Naive thymus-derived CD4-positive, alpha-beta T cell (primary cell): ENCODE results near the gene NSL1. TPM values are rescaled to one million over a fixed set of nuclear protein-coding genes. Genes with fewer than 3 reads are reported as not detected.

Source experiments
- ATAC-seq: fragments of 150-1000 bp; cut with Tn5 transposase; 2 replicates; pipeline ENCODE4 v1.10.0; 2021; ENCODE audit warnings: mild to moderate bottlenecking, moderate library complexity
- CTCF ChIA-PET: fragments of 350-600 bp; sonication (Branson Sonifier 250); formaldehyde crosslinking; loops from one replicate; lab custom pipeline; 2021; ENCODE audit warnings: antibody characterized with exemption; lab: Charles Lee
- POLR2A ChIA-PET: fragments of 350-600 bp; sonication (Branson Sonifier 250); formaldehyde crosslinking; loops from one replicate; lab custom pipeline; 2021; ENCODE audit warnings: antibody characterized with exemption, inconsistent platforms; lab: Charles Lee
- DNase-seq, 9 donors: peaks; one replicate each; pipeline versions ENCODE4 v3.0.0 to v3.0.0-alpha.2; 2020 to 2022; ENCODE audit warnings: mixed read lengths in 1 of 9
- H3K27ac ChIP-seq: one replicate; pipeline ENCODE4 v1.7.0; 2013; ENCODE audit warnings: mild to moderate bottlenecking, low read depth, low read length, moderate library complexity
- H3K27me3 ChIP-seq, 2 donors: one replicate each; pipeline ENCODE4 v1.7.0; 2013; ENCODE audit warnings: low read length in 2 of 2, mild to moderate bottlenecking in 2 of 2, moderate library complexity in 2 of 2; ENCODE audit not compliant: control insufficient read depth in 2 of 2, insufficient read depth in 2 of 2
- H3K36me3 ChIP-seq, 3 experiments: 1 replicate in 2 of 3; 2 replicates in 1 of 3; pipeline ENCODE4 v1.7.0; 2013; ENCODE audit warnings: low read length in 3 of 3, mild to moderate bottlenecking in 3 of 3, moderate library complexity in 1 of 3; ENCODE audit not compliant: insufficient read depth in 3 of 3, control insufficient read depth in 2 of 3
- H3K4me1 ChIP-seq, 2 donors: one replicate each; pipeline ENCODE4 v1.7.0; 2013; ENCODE audit warnings: low read length in 2 of 2, mild to moderate bottlenecking in 2 of 2, moderate library complexity in 1 of 2; ENCODE audit not compliant: control insufficient read depth in 2 of 2, insufficient read depth in 2 of 2
- H3K4me3 ChIP-seq: 2 replicates; pipeline ENCODE4 v1.7.0; 2013; ENCODE audit warnings: mild to moderate bottlenecking, low read length
- H3K9me3 ChIP-seq, 3 experiments: 1 replicate in 2 of 3; 2 replicates in 1 of 3; pipeline ENCODE4 v1.7.0; 2013; ENCODE audit warnings: low read length in 3 of 3; ENCODE audit not compliant: control insufficient read depth in 2 of 3
- H3K27ac Mint-ChIP-seq, 9 donors: one replicate each; pipeline ENCODE4 v1.8.0; 2020 to 2022; ENCODE audit warnings: mixed read lengths in 9 of 9, mild to moderate bottlenecking in 8 of 9, moderate library complexity in 5 of 9, inconsistent platforms in 2 of 9
- H3K27me3 Mint-ChIP-seq, 5 donors: one replicate each; pipeline ENCODE4 v1.8.0; 2021 to 2022; ENCODE audit warnings: mixed read lengths in 5 of 5, mild to moderate bottlenecking in 1 of 5
- H3K36me3 Mint-ChIP-seq, 5 donors: one replicate each; pipeline ENCODE4 v1.8.0; 2020 to 2022; ENCODE audit warnings: mixed read lengths in 5 of 5, mild to moderate bottlenecking in 3 of 5, inconsistent platforms in 1 of 5
- H3K4me1 Mint-ChIP-seq, 7 donors: one replicate each; pipeline ENCODE4 v1.8.0; 2020 to 2022; ENCODE audit warnings: mixed read lengths in 7 of 7, mild to moderate bottlenecking in 3 of 7, inconsistent platforms in 1 of 7
- H3K4me3 Mint-ChIP-seq, 10 donors: one replicate each; pipeline ENCODE4 v1.8.0; 2020 to 2022; ENCODE audit warnings: mild to moderate bottlenecking in 10 of 10, mixed read lengths in 10 of 10, moderate library complexity in 6 of 10, inconsistent platforms in 2 of 10
- H3K9me3 Mint-ChIP-seq, 11 donors: one replicate each; pipeline ENCODE4 v1.8.0; 2020 to 2022; ENCODE audit warnings: mixed read lengths in 11 of 11, mild to moderate bottlenecking in 4 of 11, inconsistent platforms in 1 of 11, moderate library complexity in 1 of 11
- intact Hi-C, 2 donors: fragments of 100-400 bp; cut with micrococcal nuclease; formaldehyde crosslinking; loops; one replicate each; pipeline ENCODE4 v1.15.1; 2023
- polyA plus RNA-seq, 2 donors: library from polyadenylated mRNA; unstranded; fragments of 300-500 nt; fragmentation: Illumina TruSeq; gene quantifications; one replicate each; pipeline ENCODE4 v1.2.3, GENCODE V29; 2021
- total RNA-seq, 6 experiments: library from RNA in 5 of 6; stranded (reverse) in 5 of 6; gene quantifications; 1 replicate in 5 of 6; 2 replicates in 1 of 6; pipeline ENCODE4 v1.2.3 and lab custom pipeline; 2021 to 2026

NSL1 gene
- total and polyA plus RNA-seq, 7 experiments from 2014 or later: 22.3 to 79.3 (median 37.7) TPM

DNA sequence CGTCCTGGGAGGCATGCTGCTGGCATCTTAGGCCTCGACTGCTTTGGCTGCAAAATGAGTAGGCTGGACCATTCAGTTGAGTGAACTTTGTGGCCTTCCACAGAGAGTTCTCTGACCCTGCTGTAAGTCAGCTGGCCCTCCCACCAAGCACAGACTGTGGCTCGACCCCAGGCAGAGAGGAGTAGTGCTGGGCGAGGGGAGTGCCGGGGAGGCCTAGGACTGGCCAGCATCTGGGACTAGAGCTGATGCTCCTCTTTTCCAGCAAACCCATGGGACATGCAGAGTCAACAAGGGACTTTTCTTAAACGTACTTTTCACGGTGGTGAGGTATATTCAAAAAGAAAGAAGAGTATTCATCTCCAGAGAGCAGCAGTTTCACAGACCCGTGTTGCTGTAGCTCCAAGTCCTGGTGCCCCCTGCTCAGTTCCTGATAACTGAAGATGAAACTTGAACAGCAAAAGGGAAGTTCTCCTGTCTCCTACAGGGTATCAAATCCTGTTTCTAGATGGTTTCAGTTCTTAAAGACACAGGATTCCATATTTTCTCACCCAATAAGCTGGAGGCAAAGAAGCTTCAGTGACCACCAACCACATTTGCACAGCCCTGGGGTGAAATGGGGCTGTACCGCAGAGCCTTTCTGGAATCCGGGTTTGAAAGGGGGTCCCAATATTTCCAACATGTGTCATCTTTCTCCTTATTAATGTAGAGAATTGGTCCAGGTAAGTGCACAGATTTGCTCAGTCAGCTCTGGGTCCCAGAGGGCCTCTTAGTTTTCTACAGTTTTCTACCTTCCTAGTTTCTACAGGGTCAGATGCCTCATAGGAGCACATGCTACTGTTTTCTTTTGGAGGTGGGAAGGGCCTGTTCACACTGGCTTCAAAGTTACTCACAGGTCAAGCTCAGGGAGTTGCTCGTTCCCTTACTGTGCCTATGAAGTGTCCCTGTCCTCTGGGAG is 112.8 kb downstream of the NSL1 start:
- H3K27me3 Mint-ChIP-seq: peaks cover 0 to 8% (median under 1%) of the 10 kb centered on the region in 5 donors
- peaks cover 0 to 37% (median 6%) of the 10 kb centered on the region in 7 donors for H3K4me1 Mint-ChIP-seq
- no peaks in the 10 kb centered on the region for H3K36me3 ChIP-seq
- peaks cover 0 to 13% of the 10 kb centered on the region in 2 donors for H3K4me1 ChIP-seq
- peak overlapping the region in 1 of 9 donors; percentile 68 for H3K27ac Mint-ChIP-seq
- ATAC-seq (peak; percentile 25), DNase-seq (peak in 1 of 9 donors; percentile 45)
- H3K9me3 ChIP-seq: no peaks in the 10 kb centered on the region
- no peak overlapping the region for H3K4me3 Mint-ChIP-seq
- ChIA-PET POLR2A (no interaction called here), CTCF (interaction anchor here (1.2 to 1.5 kb wide), 2 partner anchors 14 kb away, joined by 4 to 5 read pairs; no protein-coding TSS in a partner anchor)
- no peak overlapping the region for H3K4me3 ChIP-seq
- no peaks in the 10 kb centered on the region for H3K9me3 Mint-ChIP-seq
- intact Hi-C loops: no loop called here
- peaks cover 0 to 2% (median 0%) of the 10 kb centered on the region in 5 donors for H3K36me3 Mint-ChIP-seq
- H3K27ac ChIP-seq: no peak overlapping the region
- H3K27me3 ChIP-seq: no peaks in the 10 kb centered on the region

DNA sequence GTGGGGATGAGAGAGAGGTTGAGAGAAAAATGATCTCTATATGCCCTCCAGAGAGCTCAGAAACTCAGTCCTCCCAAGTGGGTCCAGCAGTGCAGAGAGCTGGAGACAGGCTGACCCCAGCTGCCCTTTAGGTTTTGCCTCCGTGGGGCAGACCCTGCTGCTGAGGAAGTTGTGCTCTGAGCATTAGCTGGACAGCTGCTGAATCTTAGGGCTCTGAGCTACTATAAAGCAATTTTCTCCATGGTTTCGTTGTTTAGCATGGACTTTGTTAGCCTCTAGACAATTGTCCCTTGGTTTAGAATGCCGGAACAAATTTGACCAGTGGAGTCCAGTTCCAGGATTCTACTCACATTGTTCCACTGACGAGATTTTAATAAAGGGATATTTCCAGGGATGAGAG is 114.0 kb downstream of the NSL1 start:
- H3K4me3 ChIP-seq: no peak overlapping the region
- CTCF ChIA-PET: interaction anchor here (1.1 to 1.5 kb wide), 2 partner anchors 12 to 104 kb away, joined by 4 to 5 read pairs; no protein-coding TSS in a partner anchor
- ATAC-seq (no peak), DNase-seq (no peak)
- no peak overlapping the region for H3K4me3 Mint-ChIP-seq
- no peak overlapping the region for H3K27ac Mint-ChIP-seq
- POLR2A ChIA-PET: no interaction called here
- no peaks in the 10 kb centered on the region for H3K27me3 ChIP-seq
- H3K9me3 ChIP-seq: no peaks in the 10 kb centered on the region
- intact Hi-C loops: no loop called here
- peaks cover 0 to 9% (median 0%) of the 10 kb centered on the region in 5 donors for H3K27me3 Mint-ChIP-seq
- H3K4me1 Mint-ChIP-seq: peaks cover 0 to 28% (median 0%) of the 10 kb centered on the region in 7 donors
- peaks cover 0 to 2% of the 10 kb centered on the region in 2 donors for H3K4me1 ChIP-seq
- H3K27ac ChIP-seq: no peak overlapping the region
- H3K9me3 Mint-ChIP-seq: no peaks in the 10 kb centered on the region
- no peaks in the 10 kb centered on the region for H3K36me3 Mint-ChIP-seq
- no peaks in the 10 kb centered on the region for H3K36me3 ChIP-seq

DNA sequence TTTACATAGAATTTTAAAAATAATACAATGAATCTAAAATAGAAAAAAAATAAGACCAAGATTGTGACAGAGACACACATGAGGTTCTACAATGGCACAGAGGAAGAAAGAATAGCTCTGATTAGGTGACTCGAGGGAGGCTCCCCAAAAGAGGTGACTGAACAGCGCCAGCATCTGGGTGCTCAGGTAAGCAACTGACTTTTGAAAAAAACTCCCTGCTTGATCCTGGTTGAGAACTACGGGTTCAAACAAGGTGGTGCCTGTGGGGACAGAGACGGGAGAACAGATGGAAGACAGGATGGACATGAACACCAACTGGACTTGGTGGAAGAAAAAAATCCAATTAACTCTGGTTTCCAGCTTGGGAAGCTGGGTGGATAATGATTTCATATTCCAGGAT is 114.4 kb downstream of the NSL1 start:
- H3K27ac Mint-ChIP-seq: no peak overlapping the region
- no peak for ATAC-seq

More for the DNA sequence above, 114.4 kb downstream of the NSL1 start:
- ChIA-PET POLR2A (no interaction called here), CTCF (interaction anchor here (1.1 to 1.5 kb wide), 2 partner anchors 12 to 104 kb away, joined by 4 to 5 read pairs; no protein-coding TSS in a partner anchor)
- Histone ChIP-seq H3K27ac (no peak overlapping the region), H3K4me3 (no peak overlapping the region), H3K4me1 (no peaks in the 10 kb centered on the region), H3K27me3 (no peaks in the 10 kb centered on the region), H3K36me3 (no peaks in the 10 kb centered on the region), H3K9me3 (no peaks in the 10 kb centered on the region)
- peaks cover 0 to 9% (median 0%) of the 10 kb centered on the region in 5 donors for H3K27me3 Mint-ChIP-seq
- no peak for DNase-seq
- intact Hi-C loops: no loop called here
- H3K9me3 Mint-ChIP-seq: no peaks in the 10 kb centered on the region
- no peak overlapping the region for H3K4me3 Mint-ChIP-seq
- H3K4me1 Mint-ChIP-seq: peaks cover 0 to 27% (median 0%) of the 10 kb centered on the region in 7 donors
- no peaks in the 10 kb centered on the region for H3K36me3 Mint-ChIP-seq

Other genes starting within 250 kb of the NSL1 start
- 10 to 100 TPM in 3 of 5 experiments, under 1 TPM in 2; 0.57 to 83.4 (median 12.5) TPM for gene ATF3, start 183.0 kb downstream of the NSL1 start, total RNA-seq
- not detected for gene ATF3, start 183.0 kb downstream of the NSL1 start, polyA plus RNA-seq
- gene BATF3, start 91.9 kb downstream of the NSL1 start, total RNA-seq: 10 to 100 TPM in 1 of 5 experiments, 1 to 10 TPM in 3, under 1 TPM in 1; 0.27 to 40.2 (median 1.2) TPM
- under 1 TPM; 0.69 to 0.98 TPM for gene BATF3, start 91.9 kb downstream of the NSL1 start, polyA plus RNA-seq
- 10 to 100 TPM; 10.0 to 17.7 (median 13.9) TPM for gene TATDN3, start 117 bp upstream of the NSL1 start, total RNA-seq
- gene TATDN3, start 117 bp upstream of the NSL1 start, polyA plus RNA-seq: 10 to 100 TPM; 16.5 to 19.2 TPM
- gene SPATA45, start 55.9 kb upstream of the NSL1 start, total RNA-seq: not detected
- not detected for gene SPATA45, start 55.9 kb upstream of the NSL1 start, polyA plus RNA-seq
- gene FLVCR1, start 66.5 kb upstream of the NSL1 start, total RNA-seq: 10 to 100 TPM in 2 of 5 experiments, 1 to 10 TPM in 3; 7.4 to 12.2 (median 8.2) TPM
- 1 to 10 TPM; 2.3 to 2.6 TPM for gene FLVCR1, start 66.5 kb upstream of the NSL1 start, polyA plus RNA-seq
- gene VASH2, start 158.8 kb upstream of the NSL1 start, total RNA-seq: 1 to 10 TPM in 1 of 5 experiments, under 1 TPM in 1, not detected in 3; 0.73 to 1.1 TPM
- not detected for gene VASH2, start 158.8 kb upstream of the NSL1 start, polyA plus RNA-seq
- 10 to 100 TPM; 57.8 to 96.5 (median 63.4) TPM for gene ANGEL2, start 224.1 kb upstream of the NSL1 start, total RNA-seq
- 10 to 100 TPM; 22.2 to 25.7 TPM for gene ANGEL2, start 224.1 kb upstream of the NSL1 start, polyA plus RNA-seq